Liver (tissue), 9 donors: ENCODE data around the gene MED23. TPM values are rescaled to one million over a fixed set of nuclear protein-coding genes. Genes with fewer than 3 reads are reported as not detected.
A peak's percentile ranks its signal among the peaks of the same experiment; 100 is the strongest.

Experiments
- DNase-seq: peaks from one replicate; pipeline ENCODE4 v3.0.0-alpha.2; 2017; ENCODE audit warnings: low spot score
- H3K27ac ChIP-seq, 2 donors: one replicate each; pipeline ENCODE4 v1.7.0; 2013; ENCODE audit warnings: inconsistent platforms in 2 of 2, low read length in 2 of 2, control low read depth in 1 of 2, low read depth in 1 of 2, mild to moderate bottlenecking in 1 of 2
- H3K27me3 ChIP-seq, 4 donors: one replicate each; pipeline versions ENCODE4 v1.6.1 to v1.7.0; 2013; ENCODE audit warnings: low read length in 3 of 4, inconsistent platforms in 1 of 4, mild to moderate bottlenecking in 1 of 4, moderate library complexity in 1 of 4; ENCODE audit not compliant: control insufficient read depth in 4 of 4, insufficient read depth in 4 of 4
- H3K36me3 ChIP-seq, 4 donors: one replicate each; pipeline versions ENCODE4 v1.6.1 to v1.7.0; 2013; ENCODE audit warnings: low read length in 3 of 4, mild to moderate bottlenecking in 3 of 4, low read depth in 1 of 4, moderate library complexity in 1 of 4; ENCODE audit not compliant: control insufficient read depth in 4 of 4, insufficient read depth in 3 of 4
- H3K4me1 ChIP-seq, 4 donors: one replicate each; pipeline versions ENCODE4 v1.6.1 to v1.7.0; 2013; ENCODE audit warnings: low read length in 3 of 4, mild to moderate bottlenecking in 3 of 4, moderate library complexity in 1 of 4; ENCODE audit not compliant: control insufficient read depth in 4 of 4, insufficient read depth in 4 of 4
- H3K4me3 ChIP-seq, 3 donors: one replicate each; pipeline versions ENCODE4 v1.6.1 to v1.7.0; 2013; ENCODE audit warnings: low read length in 3 of 3, control low read depth in 1 of 3, low read depth in 1 of 3, mild to moderate bottlenecking in 1 of 3
- H3K9ac ChIP-seq, 2 donors: one replicate each; pipeline ENCODE4 v1.7.0; 2013; ENCODE audit warnings: low read length in 2 of 2, mild to moderate bottlenecking in 2 of 2, moderate library complexity in 2 of 2, control low read depth in 1 of 2, low read depth in 1 of 2
- H3K9me3 ChIP-seq, 4 donors: one replicate each; pipeline versions ENCODE4 v1.6.1 to v1.7.0; 2013; ENCODE audit warnings: low read length in 3 of 4; ENCODE audit not compliant: control insufficient read depth in 4 of 4
- ATF3 ChIP-seq: IDR thresholded peaks from 2 replicates; pipeline ENCODE4 v1.6.1; 2016; ENCODE audit warnings: antibody characterized with exemption
- CTCF ChIP-seq: fragments of 150-350 bp; IDR thresholded peaks from 2 replicates; pipeline ENCODE4 v1.5.1; 2017; ENCODE audit warnings: improper control_type of control experiment, low read depth, low read length; ENCODE audit not compliant: missing input control
- EGR1 ChIP-seq, 2 donors: IDR thresholded peaks; 2 replicates each; pipeline ENCODE4 v1.6.1; 2016 to 2018; ENCODE audit warnings: antibody characterized with exemption in 2 of 2, low read depth in 2 of 2
- FOXA1 ChIP-seq: IDR thresholded peaks from 2 replicates; pipeline ENCODE4 v1.6.1; 2016; ENCODE audit warnings: antibody characterized with exemption
- FOXA2 ChIP-seq: IDR thresholded peaks from 2 replicates; pipeline ENCODE4 v1.6.1; 2016; ENCODE audit warnings: antibody characterized with exemption
- GABPA ChIP-seq, 2 donors: IDR thresholded peaks in 1 of 2; conservative IDR thresholded peaks in 1 of 2; 2 replicates each; pipeline ENCODE4 v1.6.1; 2016; ENCODE audit warnings: antibody characterized with exemption in 2 of 2, mild to moderate bottlenecking in 1 of 2, moderate library complexity in 1 of 2
- HNF4A ChIP-seq, 2 donors: conservative IDR thresholded peaks; 2 replicates each; pipeline ENCODE4 v1.6.1; 2016; ENCODE audit warnings: antibody characterized with exemption in 2 of 2, mild to moderate bottlenecking in 2 of 2
- HNF4G ChIP-seq: IDR thresholded peaks from 2 replicates; pipeline ENCODE4 v1.6.1; 2016; ENCODE audit warnings: antibody characterized with exemption
- JUND ChIP-seq, 2 donors: IDR thresholded peaks; 2 replicates each; pipeline ENCODE4 v1.6.1; 2016; ENCODE audit warnings: antibody characterized with exemption in 2 of 2
- MAX ChIP-seq: IDR thresholded peaks from 2 replicates; pipeline ENCODE4 v1.6.1; 2016; ENCODE audit warnings: antibody characterized with exemption
- NR2F2 ChIP-seq: IDR thresholded peaks from 2 replicates; pipeline ENCODE4 v1.6.1; 2016; ENCODE audit warnings: antibody characterized with exemption
- RAD21 ChIP-seq, 2 donors: IDR thresholded peaks; 2 replicates each; pipeline ENCODE4 v1.6.1; 2016; ENCODE audit warnings: antibody characterized with exemption in 2 of 2, mild to moderate bottlenecking in 2 of 2
- REST ChIP-seq: IDR thresholded peaks from 2 replicates; pipeline ENCODE4 v1.6.1; 2016; ENCODE audit warnings: antibody characterized with exemption, mild to moderate bottlenecking
- RXRA ChIP-seq, 2 donors: IDR thresholded peaks; 2 replicates each; pipeline ENCODE4 v1.6.1; 2017 to 2018; ENCODE audit warnings: antibody characterized with exemption in 2 of 2, mild to moderate bottlenecking in 1 of 2
- SP1 ChIP-seq: IDR thresholded peaks from 2 replicates; pipeline ENCODE4 v1.6.1; 2018; ENCODE audit warnings: antibody characterized with exemption, mild to moderate bottlenecking
- TAF1 ChIP-seq: conservative IDR thresholded peaks from 2 replicates; pipeline ENCODE4 v1.6.1; 2016; ENCODE audit warnings: antibody characterized with exemption, mild to moderate bottlenecking
- YY1 ChIP-seq: IDR thresholded peaks from 2 replicates; pipeline ENCODE4 v1.6.1; 2016; ENCODE audit warnings: antibody characterized with exemption, mild to moderate bottlenecking
- ZBTB33 ChIP-seq: IDR thresholded peaks from 2 replicates; pipeline ENCODE4 v1.6.1; 2016; ENCODE audit warnings: antibody characterized with exemption
- WGBS: extraction: QIAGEN DNeasy Blood & Tissue Kit; methylation state at CpG from one replicate; pipeline ENCODE4 v1.1.7; 2013; 5-methylcytosine and 5-hydroxymethylcytosine counted together
- polyA plus RNA-seq, 2 donors: library from polyadenylated mRNA; stranded (reverse) in 1 of 2; unstranded in 1 of 2; fragments of 200-250 nt in 1 of 2; fragments of >200 nt in 1 of 2; fragmentation: Nextera tagmentation in 1 of 2; extraction: Ambion mirVana in 1 of 2; gene quantifications; one replicate each; pipeline versions ENCODE4 v1.2.1 to v1.2.3, GENCODE V29; 2013 to 2015
- total RNA-seq, 2 donors: library from RNA; depleted of rRNA; stranded (reverse); fragments of >200 nt; gene quantifications; one replicate each; pipeline ENCODE4 v1.2.3, GENCODE V29; 2014
- donor health status: healthy.
- donor health status: healthy.
- donor health status: healthy.
- donor health status: healthy.
- donor health status: healthy.

The MED23 gene
- total and polyA plus RNA-seq, 4 donors = 3.9 to 17.3 (median 13.4) TPM

- no peak for DNase-seq
- H3K4me3 ChIP-seq = no peak overlapping the region
- peak overlapping the region in 1 of 2 donors; percentile 17 for H3K27ac ChIP-seq
- peaks cover 12 to 82% (median 63%) of the 10 kb centered on the region in 4 donors for H3K36me3 ChIP-seq
- no peaks in the 10 kb centered on the region for H3K9me3 ChIP-seq
- peaks cover 0 to 33% (median 11%) of the 10 kb centered on the region in 4 donors for H3K4me1 ChIP-seq
- no peaks in the 10 kb centered on the region for H3K27me3 ChIP-seq
- TF ChIP-seq SP1 (no peak), MAX (no peak), HNF4G (no peak), TAF1 (no peak), ATF3 (no peak), RXRA (IDR thresholded peaks at IDR 0.05) (peak in 1 of 2 donors; percentile 42), JUND (IDR thresholded peaks at IDR 0.05) (no peak)
- H3K9ac ChIP-seq = no peak overlapping the region
Observed at GRCh38 chr6:131581523-131581922, 46.5 kb downstream of the MED23 start.

- TF ChIP-seq MAX (no peak), NR2F2 (no peak), CTCF (no peak), RXRA (IDR thresholded peaks at IDR 0.05) (peak in 1 of 2 donors; percentile 39), ZBTB33 (no peak), HNF4A (conservative IDR thresholded peaks at IDR 0.05) (peak in 1 of 2 donors; percentile 12), HNF4G (no peak), REST (peak; percentile 87), GABPA (IDR thresholded peaks at IDR 0.05 in 1 of 2, conservative IDR thresholded peaks at IDR 0.05 in 1 of 2) (no peak), EGR1 (IDR thresholded peaks at IDR 0.05; ENCODE audit: low read depth in 2 of 2) (no peak), RAD21 (IDR thresholded peaks at IDR 0.05) (peak; percentile 10 to 55), FOXA2 (peak; percentile 17), SP1 (peak; percentile 62), ATF3 (no peak), YY1 (peak; percentile 86), JUND (IDR thresholded peaks at IDR 0.05) (peak in 1 of 2 donors; percentile 7), FOXA1 (no peak), TAF1 (peak; percentile 90)
- Histone ChIP-seq H3K4me1 (peaks cover under 1 to 36% (median 15%) of the 10 kb centered on the region in 4 donors), H3K9me3 (no peaks in the 10 kb centered on the region), H3K27ac (peak overlapping the region; percentile 79 to 92), H3K4me3 (peak overlapping the region; percentile 65 to 91 (median 68)), H3K27me3 (no peaks in the 10 kb centered on the region), H3K36me3 (peaks cover 7 to 39% (median 26%) of the 10 kb centered on the region in 4 donors), H3K9ac (peak overlapping the region; percentile 76 to 99)
- no peak for DNase-seq
- WGBS = 34% methylated on average over 5 of the region's 5 CpGs
Observed at GRCh38 chr6:131575834-131576478, 52.1 kb downstream of the MED23 start.
